Hepatocyte (in vitro differentiated cells): Measurements from ENCODE around the gene PCCA.

Experiments used
- EZH2 ChIP-seq: fragments of 200-600 bp; sonication (generic); IDR thresholded peaks from 2 replicates; pipeline ENCODE4 v1.6.1; 2016; ENCODE audit warnings: antibody characterized with exemption, mild to moderate bottlenecking, borderline replicate concordance
- TF ChIP-seq, protein P1 (sequence below): fragments of 200-600 bp; sonication (generic); IDR thresholded peaks from 2 replicates; pipeline ENCODE4 v1.5.1; 2016; ENCODE audit warnings: antibody characterized with exemption, mild to moderate bottlenecking; ENCODE audit not compliant: poor library complexity

DNA sequence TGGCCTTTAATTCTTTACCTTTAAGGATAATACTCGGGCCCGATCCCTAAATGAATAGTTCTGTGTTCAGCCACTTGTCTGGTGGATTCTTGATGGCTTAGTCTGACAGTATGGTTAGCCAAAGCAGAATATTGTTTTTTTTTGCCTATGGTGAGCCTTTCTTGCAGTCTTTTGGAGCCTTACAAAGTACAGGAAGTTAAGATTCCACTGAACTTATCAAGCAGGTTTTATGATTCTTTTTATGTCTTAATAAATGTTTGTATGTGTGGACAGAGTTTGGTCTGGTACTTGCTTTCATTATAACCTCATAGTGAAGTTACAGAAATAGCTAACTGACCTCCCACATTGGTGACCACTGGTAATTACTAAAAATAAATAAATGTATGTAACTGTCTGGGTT, 17.1 kb downstream of the PCCA start:
- TF ChIP-seq, protein P1, sequence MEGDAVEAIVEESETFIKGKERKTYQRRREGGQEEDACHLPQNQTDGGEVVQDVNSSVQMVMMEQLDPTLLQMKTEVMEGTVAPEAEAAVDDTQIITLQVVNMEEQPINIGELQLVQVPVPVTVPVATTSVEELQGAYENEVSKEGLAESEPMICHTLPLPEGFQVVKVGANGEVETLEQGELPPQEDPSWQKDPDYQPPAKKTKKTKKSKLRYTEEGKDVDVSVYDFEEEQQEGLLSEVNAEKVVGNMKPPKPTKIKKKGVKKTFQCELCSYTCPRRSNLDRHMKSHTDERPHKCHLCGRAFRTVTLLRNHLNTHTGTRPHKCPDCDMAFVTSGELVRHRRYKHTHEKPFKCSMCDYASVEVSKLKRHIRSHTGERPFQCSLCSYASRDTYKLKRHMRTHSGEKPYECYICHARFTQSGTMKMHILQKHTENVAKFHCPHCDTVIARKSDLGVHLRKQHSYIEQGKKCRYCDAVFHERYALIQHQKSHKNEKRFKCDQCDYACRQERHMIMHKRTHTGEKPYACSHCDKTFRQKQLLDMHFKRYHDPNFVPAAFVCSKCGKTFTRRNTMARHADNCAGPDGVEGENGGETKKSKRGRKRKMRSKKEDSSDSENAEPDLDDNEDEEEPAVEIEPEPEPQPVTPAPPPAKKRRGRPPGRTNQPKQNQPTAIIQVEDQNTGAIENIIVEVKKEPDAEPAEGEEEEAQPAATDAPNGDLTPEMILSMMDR = no peak
- no peak for TF ChIP-seq EZH2
